ENCODE data around the gene AATF. TPM values are rescaled to one million over a fixed set of nuclear protein-coding genes. Genes with fewer than 3 reads are reported as not detected.

Gene AATF
- total and polyA plus RNA-seq, 4 donors: 28.2 to 41.4 (median 38.7) TPM

DNA sequence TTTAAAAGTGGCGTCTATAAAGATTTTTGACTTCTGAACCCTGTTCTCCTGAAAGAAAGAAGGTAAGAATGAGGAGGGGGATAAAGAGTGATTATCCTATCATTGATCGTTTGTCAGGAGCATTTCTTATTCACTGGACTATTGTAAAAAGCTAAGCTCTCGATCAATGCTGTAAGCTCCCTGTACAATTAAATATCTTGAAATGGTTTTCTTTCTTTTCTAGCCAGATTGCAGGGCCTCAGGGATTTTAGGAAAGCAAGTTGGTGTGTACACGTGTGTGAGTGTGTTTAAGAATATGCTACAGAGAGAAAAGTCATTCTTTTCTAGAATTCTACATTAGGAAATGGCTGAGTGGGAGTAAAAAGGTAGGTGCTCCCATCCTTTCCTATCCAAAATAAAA is 154.5 kb downstream of the AATF start:
- DNase-seq (no peak), ATAC-seq (ENCODE audit: insufficient read depth, low FRiP score) (no peak)
- no peak overlapping the region for H3K9ac ChIP-seq (ENCODE audit: insufficient read depth in 1 of 2, low read length in 2 of 2)
- no peak overlapping the region for H3K27ac ChIP-seq (ENCODE audit: low read depth in 1 of 2, low read length in 1 of 2)
- WGBS, 2 donors: 98% methylated on average over 4 of the region's 4 CpGs
- peaks cover 2 to 12% (median 8%) of the 10 kb centered on the region in 4 donors for H3K36me3 ChIP-seq (ENCODE audit: control insufficient read depth in 4 of 4, insufficient read depth in 4 of 4, low read length in 4 of 4)
- H3K4me1 ChIP-seq (ENCODE audit: control insufficient read depth in 5 of 5, insufficient read depth in 5 of 5, low read length in 5 of 5): peaks cover 0 to 7% (median 0%) of the 10 kb centered on the region in 5 donors
- TF ChIP-seq, protein P1, sequence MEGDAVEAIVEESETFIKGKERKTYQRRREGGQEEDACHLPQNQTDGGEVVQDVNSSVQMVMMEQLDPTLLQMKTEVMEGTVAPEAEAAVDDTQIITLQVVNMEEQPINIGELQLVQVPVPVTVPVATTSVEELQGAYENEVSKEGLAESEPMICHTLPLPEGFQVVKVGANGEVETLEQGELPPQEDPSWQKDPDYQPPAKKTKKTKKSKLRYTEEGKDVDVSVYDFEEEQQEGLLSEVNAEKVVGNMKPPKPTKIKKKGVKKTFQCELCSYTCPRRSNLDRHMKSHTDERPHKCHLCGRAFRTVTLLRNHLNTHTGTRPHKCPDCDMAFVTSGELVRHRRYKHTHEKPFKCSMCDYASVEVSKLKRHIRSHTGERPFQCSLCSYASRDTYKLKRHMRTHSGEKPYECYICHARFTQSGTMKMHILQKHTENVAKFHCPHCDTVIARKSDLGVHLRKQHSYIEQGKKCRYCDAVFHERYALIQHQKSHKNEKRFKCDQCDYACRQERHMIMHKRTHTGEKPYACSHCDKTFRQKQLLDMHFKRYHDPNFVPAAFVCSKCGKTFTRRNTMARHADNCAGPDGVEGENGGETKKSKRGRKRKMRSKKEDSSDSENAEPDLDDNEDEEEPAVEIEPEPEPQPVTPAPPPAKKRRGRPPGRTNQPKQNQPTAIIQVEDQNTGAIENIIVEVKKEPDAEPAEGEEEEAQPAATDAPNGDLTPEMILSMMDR (IDR thresholded peaks at IDR 0.05; ENCODE audit: control extremely low read depth, extremely low read depth): no peak
- H3K9me3 ChIP-seq (ENCODE audit: control insufficient read depth in 4 of 4, insufficient read depth in 3 of 4, low read length in 3 of 4): no peaks in the 10 kb centered on the region
- H3K4me3 ChIP-seq: no peak overlapping the region
- H3K27me3 ChIP-seq (ENCODE audit: control insufficient read depth in 3 of 3, insufficient read depth in 3 of 3, low read length in 2 of 3): no peaks in the 10 kb centered on the region

DNA sequence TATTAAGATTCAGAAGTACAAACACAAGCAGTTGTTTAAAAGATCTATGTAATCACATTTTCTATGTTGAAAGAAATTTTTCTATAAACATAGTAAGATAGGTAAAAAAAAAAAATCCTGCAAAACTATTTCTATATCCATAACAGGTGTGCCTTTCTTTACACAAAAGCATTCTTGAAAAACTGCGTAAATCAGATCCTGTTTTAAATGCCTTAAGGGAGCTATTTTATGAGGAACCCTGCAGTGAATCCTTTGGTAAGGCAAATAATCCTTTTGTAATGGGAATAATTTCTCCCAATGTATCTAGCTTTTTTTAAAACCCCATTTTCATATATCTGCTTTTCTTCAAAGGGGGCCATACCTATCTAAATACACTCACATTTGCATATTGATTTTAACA is 157.3 kb downstream of the AATF start:
- Histone ChIP-seq H3K36me3 (ENCODE audit: control insufficient read depth in 4 of 4, insufficient read depth in 4 of 4, low read length in 4 of 4) (peaks cover 0 to 24% (median 14%) of the 10 kb centered on the region in 4 donors), H3K9me3 (ENCODE audit: control insufficient read depth in 4 of 4, insufficient read depth in 3 of 4, low read length in 3 of 4) (no peaks in the 10 kb centered on the region), H3K27ac (ENCODE audit: low read depth in 1 of 2, low read length in 1 of 2) (no peak overlapping the region), H3K4me3 (no peak overlapping the region), H3K27me3 (ENCODE audit: control insufficient read depth in 3 of 3, insufficient read depth in 3 of 3, low read length in 2 of 3) (no peaks in the 10 kb centered on the region), H3K9ac (ENCODE audit: insufficient read depth in 1 of 2, low read length in 2 of 2) (no peak overlapping the region), H3K4me1 (ENCODE audit: control insufficient read depth in 5 of 5, insufficient read depth in 5 of 5, low read length in 5 of 5) (peaks cover 0 to 7% (median 0%) of the 10 kb centered on the region in 5 donors)
- TF ChIP-seq, protein P1 (IDR thresholded peaks at IDR 0.05; ENCODE audit: control extremely low read depth, extremely low read depth): no peak
- ATAC-seq (ENCODE audit: insufficient read depth, low FRiP score): no peak
- no peak for DNase-seq
- 94 to 97% methylated on average over 1 of the region's 1 CpG for WGBS, 2 donors

Small RNA genes lying within 50 kb of the gene (small RNA-seq; reads per million reads assigned to genes)
- gene AC243773.2 (ENCODE audit: low replicate concordance): not detected
- gene MIR2909 (ENCODE audit: low replicate concordance): not detected

Other genes with a start within 250 kb of the AATF start
- gene LHX1, start 11.5 kb upstream of the AATF start, total RNA-seq: not detected
- not detected for gene LHX1, start 11.5 kb upstream of the AATF start, polyA plus RNA-seq

All from lung (tissue), 13 donors.